22Rv1 (cell line): Measurements from ENCODE around the gene ARHGAP26.

Experiments used
- ZFX ChIP-seq: fragments of 450-650 bp; IDR thresholded peaks from 2 replicates; pipeline ENCODE4 v1.6.1; 2017; ENCODE audit warnings: antibody characterized with exemption, borderline replicate concordance
- TF ChIP-seq, protein P1 (sequence below): fragments of 450-650 bp; IDR thresholded peaks from 2 replicates; pipeline ENCODE4 v1.5.1; 2017; ENCODE audit warnings: mild to moderate bottlenecking

DNA sequence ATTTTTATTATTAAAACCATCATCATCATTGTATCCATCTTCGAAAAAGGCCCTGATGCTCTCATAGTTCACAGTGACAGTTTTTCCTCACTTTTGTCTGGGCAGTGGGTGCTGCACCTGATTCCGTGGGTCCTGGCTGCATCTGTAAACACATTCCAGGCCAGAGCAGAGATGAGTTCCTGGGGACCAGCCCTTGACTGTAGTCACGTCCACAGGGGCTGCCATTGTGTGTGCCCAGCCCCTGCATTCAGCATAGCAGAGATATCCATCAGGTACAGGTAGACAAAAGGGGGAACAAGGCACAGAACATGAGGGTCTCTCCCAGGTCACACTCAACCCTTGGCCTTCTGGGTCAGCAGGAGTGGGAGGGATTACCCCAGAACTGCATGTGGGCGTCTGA lies 444.3 kb downstream of the ARHGAP26 start:
- TF ChIP-seq, protein P1, sequence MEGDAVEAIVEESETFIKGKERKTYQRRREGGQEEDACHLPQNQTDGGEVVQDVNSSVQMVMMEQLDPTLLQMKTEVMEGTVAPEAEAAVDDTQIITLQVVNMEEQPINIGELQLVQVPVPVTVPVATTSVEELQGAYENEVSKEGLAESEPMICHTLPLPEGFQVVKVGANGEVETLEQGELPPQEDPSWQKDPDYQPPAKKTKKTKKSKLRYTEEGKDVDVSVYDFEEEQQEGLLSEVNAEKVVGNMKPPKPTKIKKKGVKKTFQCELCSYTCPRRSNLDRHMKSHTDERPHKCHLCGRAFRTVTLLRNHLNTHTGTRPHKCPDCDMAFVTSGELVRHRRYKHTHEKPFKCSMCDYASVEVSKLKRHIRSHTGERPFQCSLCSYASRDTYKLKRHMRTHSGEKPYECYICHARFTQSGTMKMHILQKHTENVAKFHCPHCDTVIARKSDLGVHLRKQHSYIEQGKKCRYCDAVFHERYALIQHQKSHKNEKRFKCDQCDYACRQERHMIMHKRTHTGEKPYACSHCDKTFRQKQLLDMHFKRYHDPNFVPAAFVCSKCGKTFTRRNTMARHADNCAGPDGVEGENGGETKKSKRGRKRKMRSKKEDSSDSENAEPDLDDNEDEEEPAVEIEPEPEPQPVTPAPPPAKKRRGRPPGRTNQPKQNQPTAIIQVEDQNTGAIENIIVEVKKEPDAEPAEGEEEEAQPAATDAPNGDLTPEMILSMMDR = no peak
- no peak for TF ChIP-seq ZFX
